ENCODE measurements around the gene OR10G3.
"Not testable (repeated sequence)": the region's sequence is repeated elsewhere in the genome, so short reads cannot be mapped to it uniquely, and the experiment has no call there.

The OR10G3 gene

GRCh38 chr14:21579976-21580375 lies at the start of gene OR10G3:
TSS of gene OR10G3 (minus strand) at chr14:21580076. CDS start at chr14:21570744, 9,332 bp downstream.
- Histone ChIP-seq H3K27me3 (ENCODE audit: insufficient read depth, poor library complexity, severe bottlenecking) (peaks cover 22% of the 10 kb centered on the region), H3K4me3 (ENCODE audit: severe bottlenecking) (no peak within 1 kb of the TSS), H3K27ac (ENCODE audit: poor library complexity, severe bottlenecking) (no peak within 1 kb of the TSS), H3K9me3 (ENCODE audit: severe bottlenecking) (no peaks in the 10 kb centered on the region), H3K4me1 (ENCODE audit: insufficient read depth, poor library complexity, severe bottlenecking) (no peaks in the 10 kb centered on the region), H3K36me3 (ENCODE audit: low read depth) (no peaks in the 10 kb centered on the region)
- TF ChIP-seq CTCF (IDR thresholded peaks at IDR 0.05; ENCODE audit: poor library complexity, severe bottlenecking) = no peak
- no peak for DNase-seq (ENCODE audit: low spot score)
- ATAC-seq (ENCODE audit: low read depth) = no peak

GRCh38 chr14:21626491-21627230 lies 46.8 kb upstream of the OR10G3 start:
- DNase-seq (ENCODE audit: low spot score) (no peak), ATAC-seq (ENCODE audit: low read depth) (peak; percentile 53; the same call in 2 of the 3 replicates)
- H3K4me3 ChIP-seq (ENCODE audit: severe bottlenecking) = no peak overlapping the region
- TF ChIP-seq CTCF (IDR thresholded peaks at IDR 0.05; ENCODE audit: poor library complexity, severe bottlenecking) = no peak
- no peaks in the 10 kb centered on the region for H3K4me1 ChIP-seq (ENCODE audit: insufficient read depth, poor library complexity, severe bottlenecking)
- H3K27me3 ChIP-seq (ENCODE audit: insufficient read depth, poor library complexity, severe bottlenecking) = peaks cover 7% of the 10 kb centered on the region
- no peaks in the 10 kb centered on the region for H3K9me3 ChIP-seq (ENCODE audit: severe bottlenecking)
- H3K27ac ChIP-seq (ENCODE audit: poor library complexity, severe bottlenecking) = no peak overlapping the region
- H3K36me3 ChIP-seq (ENCODE audit: low read depth) = no peaks in the 10 kb centered on the region

GRCh38 chr14:21617614-21618013 lies 37.7 kb upstream of the OR10G3 start:
- no peaks in the 10 kb centered on the region for H3K9me3 ChIP-seq (ENCODE audit: severe bottlenecking)
- H3K4me3 ChIP-seq (ENCODE audit: severe bottlenecking) = no peak overlapping the region
- no peak for TF ChIP-seq CTCF (IDR thresholded peaks at IDR 0.05; ENCODE audit: poor library complexity, severe bottlenecking)
- no peak for ATAC-seq (ENCODE audit: low read depth)
- no peak overlapping the region for H3K27ac ChIP-seq (ENCODE audit: poor library complexity, severe bottlenecking)
- peaks cover 5% of the 10 kb centered on the region for H3K27me3 ChIP-seq (ENCODE audit: insufficient read depth, poor library complexity, severe bottlenecking)
- no peak for DNase-seq (ENCODE audit: low spot score)
- no peaks in the 10 kb centered on the region for H3K36me3 ChIP-seq (ENCODE audit: low read depth)
- H3K4me1 ChIP-seq (ENCODE audit: insufficient read depth, poor library complexity, severe bottlenecking) = no peaks in the 10 kb centered on the region

- DNase-seq (ENCODE audit: low spot score) = no peak
- ATAC-seq (ENCODE audit: low read depth) = no peak
- H3K9me3 ChIP-seq (ENCODE audit: severe bottlenecking) = no peaks in the 10 kb centered on the region
- no peak overlapping the region for H3K27ac ChIP-seq (ENCODE audit: poor library complexity, severe bottlenecking)
- no peaks in the 10 kb centered on the region for H3K4me1 ChIP-seq (ENCODE audit: insufficient read depth, poor library complexity, severe bottlenecking)
- H3K4me3 ChIP-seq (ENCODE audit: severe bottlenecking) = no peak overlapping the region
- no peak for TF ChIP-seq CTCF (IDR thresholded peaks at IDR 0.05; ENCODE audit: poor library complexity, severe bottlenecking)
- H3K27me3 ChIP-seq (ENCODE audit: insufficient read depth, poor library complexity, severe bottlenecking) = peaks cover 3% of the 10 kb centered on the region
- no peaks in the 10 kb centered on the region for H3K36me3 ChIP-seq (ENCODE audit: low read depth)
These were observed 34.4 kb upstream of the OR10G3 start for GRCh38 chr14:21614240-21614639.

GRCh38 chr14:21612324-21612723 lies 32.4 kb upstream of the OR10G3 start:
- no peaks in the 10 kb centered on the region for H3K9me3 ChIP-seq (ENCODE audit: severe bottlenecking)
- DNase-seq (ENCODE audit: low spot score) (no peak), ATAC-seq (ENCODE audit: low read depth) (no peak)
- no peak for TF ChIP-seq CTCF (IDR thresholded peaks at IDR 0.05; ENCODE audit: poor library complexity, severe bottlenecking)
- H3K27ac ChIP-seq (ENCODE audit: poor library complexity, severe bottlenecking) = no peak overlapping the region
- H3K4me3 ChIP-seq (ENCODE audit: severe bottlenecking) = no peak overlapping the region
- H3K4me1 ChIP-seq (ENCODE audit: insufficient read depth, poor library complexity, severe bottlenecking) = no peaks in the 10 kb centered on the region
- H3K27me3 ChIP-seq (ENCODE audit: insufficient read depth, poor library complexity, severe bottlenecking) = peaks cover 7% of the 10 kb centered on the region
- H3K36me3 ChIP-seq (ENCODE audit: low read depth) = no peaks in the 10 kb centered on the region

- H3K4me3 ChIP-seq (ENCODE audit: severe bottlenecking); DNase-seq (ENCODE audit: low spot score); H3K27ac ChIP-seq (ENCODE audit: poor library complexity, severe bottlenecking); H3K4me1 ChIP-seq (ENCODE audit: insufficient read depth, poor library complexity, severe bottlenecking); H3K9me3 ChIP-seq (ENCODE audit: severe bottlenecking); ATAC-seq (ENCODE audit: low read depth); H3K36me3 ChIP-seq (ENCODE audit: low read depth): not testable (repeated sequence)
- H3K27me3 ChIP-seq (ENCODE audit: insufficient read depth, poor library complexity, severe bottlenecking) = peaks cover 34% of the 10 kb centered on the region
These were observed 22.3 kb upstream of the OR10G3 start for GRCh38 chr14:21602181-21602580.

Data from RWPE2 (cell line).